ENCODE results near the gene PRR27.
A peak's percentile ranks its signal among the peaks of the same experiment; 100 is the strongest.

Gene PRR27

GRCh38 chr4:70153937-70154336, at the start of gene PRR27:
TSS of gene PRR27 (plus strand) at chr4:70154237. CDS start at chr4:70154376, 139 bp downstream.
- DNase-seq: no peak

- DNase-seq: no peak
These were observed 43.1 kb upstream of the PRR27 start for GRCh38 chr4:70110917-70111316.

GRCh38 chr4:70113656-70114055, 40.4 kb upstream of the PRR27 start:
- no peak for DNase-seq

GRCh38 chr4:70114096-70114495, 39.9 kb upstream of the PRR27 start:
- DNase-seq: no peak

GRCh38 chr4:70120323-70120722, 33.7 kb upstream of the PRR27 start:
- DNase-seq: no peak

GRCh38 chr4:70133473-70133872, 20.6 kb upstream of the PRR27 start:
- DNase-seq: no peak

GRCh38 chr4:70138751-70139150, 15.3 kb upstream of the PRR27 start:
- no peak for DNase-seq

- no peak for DNase-seq
These were observed 2.8 kb upstream of the PRR27 start for GRCh38 chr4:70151271-70151670.

GRCh38 chr4:70152088-70152487, 1.9 kb upstream of the PRR27 start:
- DNase-seq: no peak

GRCh38 chr4:70158576-70158975, 4.5 kb downstream of the PRR27 start:
- DNase-seq: no peak

GRCh38 chr4:70177090-70177489, 23.1 kb downstream of the PRR27 start:
- no peak for DNase-seq

GRCh38 chr4:70178075-70178660, 24.1 kb downstream of the PRR27 start:
- no peak for DNase-seq

- DNase-seq: no peak
These were observed 25.8 kb downstream of the PRR27 start for GRCh38 chr4:70179811-70180210.

GRCh38 chr4:70181864-70182263, 27.8 kb downstream of the PRR27 start:
- DNase-seq: no peak

- no peak for DNase-seq
These were observed 28.6 kb downstream of the PRR27 start for GRCh38 chr4:70182517-70183167.

GRCh38 chr4:70183168-70183939, 29.3 kb downstream of the PRR27 start:
- peak in 1 of 2 donors; percentile 5 for DNase-seq

- no peak for DNase-seq
These were observed 29.9 kb downstream of the PRR27 start for GRCh38 chr4:70183940-70184246.

- no peak for DNase-seq
These were observed 33.2 kb downstream of the PRR27 start for GRCh38 chr4:70187216-70187615.

- no peak for DNase-seq
These were observed 36.5 kb downstream of the PRR27 start for GRCh38 chr4:70190579-70190978.

- no peak for DNase-seq
These were observed 37.6 kb downstream of the PRR27 start for GRCh38 chr4:70191647-70192046.

- DNase-seq: no peak
These were observed 38.9 kb downstream of the PRR27 start for GRCh38 chr4:70192895-70193294.

GRCh38 chr4:70195425-70195824, 41.4 kb downstream of the PRR27 start, which contains the start of gene ODAM:
TSS of gene ODAM (plus strand) at chr4:70195725. CDS start at chr4:70196544, 819 bp downstream.
- DNase-seq: no peak

- DNase-seq: no peak
These were observed 42.8 kb downstream of the PRR27 start for GRCh38 chr4:70196857-70197256.

- DNase-seq: no peak
These were observed 43.8 kb downstream of the PRR27 start for GRCh38 chr4:70197842-70198241.
